Ovary (tissue), 9 donors: ENCODE measurements around the gene AGR3. TPM values are rescaled to one million over a fixed set of nuclear protein-coding genes. Genes with fewer than 3 reads are reported as not detected.

Experiments used
- DNase-seq, 5 donors: peaks; one replicate each; pipeline ENCODE4 v3.0.0-alpha.2; 2019 to 2020
- H3K27ac ChIP-seq, 2 donors: fragments of 200-600 bp; one replicate each; pipeline versions ENCODE4 v1.5.1 to v1.8.0; 2019 to 2022
- H3K27me3 ChIP-seq: fragments of 200-600 bp; one replicate; pipeline ENCODE4 v1.8.0; 2022
- H3K36me3 ChIP-seq: fragments of 200-600 bp; sonication (generic); one replicate; pipeline ENCODE4 v1.5.1; 2019
- H3K4me1 ChIP-seq: one replicate; pipeline ENCODE4 v1.8.1; 2013; ENCODE audit warnings: mild to moderate bottlenecking, moderate library complexity; ENCODE audit not compliant: insufficient read depth
- H3K4me3 ChIP-seq: fragments of 200-600 bp; sonication (generic); one replicate; pipeline ENCODE4 v1.5.1; 2017
- H3K9me3 ChIP-seq, 2 donors: fragments of 200-600 bp in 1 of 2; sonication (generic) in 1 of 2; one replicate each; pipeline versions ENCODE4 v1.5.1 to v1.8.1; 2013 to 2019; ENCODE audit warnings: mild to moderate bottlenecking in 1 of 2, moderate library complexity in 1 of 2
- CTCF ChIP-seq, 3 donors: fragments of 450-650 bp in 2 of 3; fragments of 200-600 bp in 1 of 3; IDR thresholded peaks; one replicate each; pipeline versions ENCODE4 v1.5.1 to v1.8.0; 2016 to 2022; ENCODE audit warnings: antibody characterized with exemption in 3 of 3, mild to moderate bottlenecking in 1 of 3
- EP300 ChIP-seq: sonication (generic); formaldehyde crosslinking; IDR thresholded peaks from one replicate; pipeline ENCODE4 v1.6.1; 2017; ENCODE audit warnings: antibody characterized with exemption
- POLR2A ChIP-seq: fragments of 450-650 bp; IDR thresholded peaks from one replicate; pipeline ENCODE4 v1.6.1; 2017; ENCODE audit warnings: antibody characterized with exemption, mild to moderate bottlenecking, moderate library complexity
- WGBS, 3 donors: extraction: QIAGEN DNeasy Blood & Tissue Kit in 1 of 3; methylation state at CpG; one replicate each; pipeline versions ENCODE4 v1.1.5 to v1.1.7; 2013 to 2017; 5-methylcytosine and 5-hydroxymethylcytosine counted together
- intact Hi-C, 4 donors: fragments of 100-400 bp; cut with DNase I; formaldehyde crosslinking; loops; one replicate each; pipeline versions ENCODE4 v1.11.0 to v1.15.1; 2022 to 2023
- polyA plus RNA-seq, 2 donors: library from polyadenylated mRNA; stranded (reverse); fragments of 200-250 nt in 1 of 2; fragments of 350-450 nt in 1 of 2; fragmentation: Illumina TruSeq in 1 of 2; extraction: RNeasy Lipid Tissue Mini Kit (QIAGEN cat#74804) in 1 of 2; gene quantifications; one replicate each; pipeline ENCODE4 v1.2.3, GENCODE V29; 2013 to 2014
- total RNA-seq, 7 donors: library from RNA; depleted of rRNA in 2 of 7; stranded (reverse); fragments of >200 nt in 2 of 7; fragmentation: NEBNext Ultra II Directional in 3 of 7; extraction: Animal tissue kit (Norgen Biotek cat#: 25700) in 3 of 7; gene quantifications; one replicate each; pipeline versions ENCODE4 v1.1.0 to v1.2.4, GENCODE V29; 2016 to 2023
- donor health status: DM: no; HTN: no; CAD: no; lungs with moderate emphysema.
- donor health status: DM: no; HTN: no; CAD: no.
- donor health status: Bipolar disorder and iron deficiency.
- donor health status: DM: yes; HTN: yes; CAD: no.
- donor health status: DM: no; HTN: no; CAD: no.
- donor health status: DM: yes; HTN: yes; CAD: no.

Gene AGR3
- total and polyA plus RNA-seq, 9 donors = 0.12 to 57.2 (median 2.3) TPM; not detected in 3

- H3K4me1 ChIP-seq = no peaks in the 10 kb centered on the region
- H3K27ac ChIP-seq = no peak overlapping the region
- H3K4me3 ChIP-seq = no peak overlapping the region
- WGBS, 3 donors = 41 to 54% (median 45%) methylated on average over 2 of the region's 2 CpGs
- no peak for TF ChIP-seq POLR2A
- TF ChIP-seq CTCF (IDR thresholded peaks at IDR 0.05) = no peak
- TF ChIP-seq EP300 = no peak
- intact Hi-C loops = no loop called here
- no peaks in the 10 kb centered on the region for H3K9me3 ChIP-seq
- H3K27me3 ChIP-seq = no peaks in the 10 kb centered on the region
- no peak for DNase-seq
- no peaks in the 10 kb centered on the region for H3K36me3 ChIP-seq
Measured at GRCh38 chr7:16851829-16852228, 30.0 kb downstream of the AGR3 start.

GRCh38 chr7:16850614-16851466 lies 30.9 kb downstream of the AGR3 start:
- intact Hi-C loops = no loop called here
- Histone ChIP-seq H3K27me3 (no peaks in the 10 kb centered on the region), H3K9me3 (no peaks in the 10 kb centered on the region), H3K4me1 (no peaks in the 10 kb centered on the region), H3K36me3 (no peaks in the 10 kb centered on the region), H3K27ac (no peak overlapping the region), H3K4me3 (no peak overlapping the region)
- DNase-seq = no peak
- TF ChIP-seq CTCF (IDR thresholded peaks at IDR 0.05) = no peak
- no peak for TF ChIP-seq POLR2A
- no peak for TF ChIP-seq EP300
- WGBS, 3 donors = 76 to 78% (median 78%) methylated on average over 43 to 44 of the region's 44 CpGs

GRCh38 chr7:16849296-16850148 lies 32.3 kb downstream of the AGR3 start:
- Histone ChIP-seq H3K4me1 (no peaks in the 10 kb centered on the region), H3K36me3 (no peaks in the 10 kb centered on the region), H3K9me3 (no peaks in the 10 kb centered on the region), H3K27ac (no peak overlapping the region), H3K27me3 (no peaks in the 10 kb centered on the region), H3K4me3 (no peak overlapping the region)
- WGBS, 3 donors = 88 to 91% (median 88%) methylated on average over 12 of the region's 12 CpGs
- TF ChIP-seq EP300 = no peak
- TF ChIP-seq CTCF (IDR thresholded peaks at IDR 0.05) = no peak
- no peak for TF ChIP-seq POLR2A
- DNase-seq = no peak
- intact Hi-C loops = no loop called here

GRCh38 chr7:16847381-16847860 lies 34.4 kb downstream of the AGR3 start:
- no peak for DNase-seq
- Histone ChIP-seq H3K4me3 (no peak overlapping the region), H3K4me1 (no peaks in the 10 kb centered on the region), H3K9me3 (no peaks in the 10 kb centered on the region), H3K36me3 (no peaks in the 10 kb centered on the region), H3K27me3 (no peaks in the 10 kb centered on the region), H3K27ac (no peak overlapping the region)
- 73 to 77% (median 76%) methylated on average over 6 of the region's 6 CpGs for WGBS, 3 donors
- TF ChIP-seq CTCF (IDR thresholded peaks at IDR 0.05) (no peak), POLR2A (no peak), EP300 (no peak)
- intact Hi-C loops = no loop called here
